ENCODE measurements around the gene NAXE.
"Not testable (repeated sequence)": the region's sequence is repeated elsewhere in the genome, so short reads cannot be mapped to it uniquely, and the experiment has no call there.

DNA sequence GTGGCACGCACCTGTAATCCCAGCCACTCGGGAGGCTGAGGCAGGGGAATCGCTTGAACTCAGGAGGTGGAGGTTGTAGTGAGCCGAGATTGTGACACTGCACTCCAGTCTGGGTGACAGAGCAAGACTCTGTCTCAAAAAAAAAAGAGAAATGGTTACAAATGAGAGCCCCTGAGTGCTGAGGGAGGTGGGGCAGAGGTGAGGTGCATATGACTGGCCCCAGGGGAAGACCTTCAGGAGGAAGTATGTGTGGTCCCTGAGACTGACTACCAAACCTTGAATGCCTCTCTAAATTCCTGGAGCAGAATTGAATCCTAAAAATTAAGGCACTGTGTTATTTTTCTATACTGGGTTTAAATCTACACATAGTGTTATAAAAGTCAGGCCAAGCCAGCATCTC is 15.8 kb downstream of the NAXE start:
- TF ChIP-seq, protein P1, sequence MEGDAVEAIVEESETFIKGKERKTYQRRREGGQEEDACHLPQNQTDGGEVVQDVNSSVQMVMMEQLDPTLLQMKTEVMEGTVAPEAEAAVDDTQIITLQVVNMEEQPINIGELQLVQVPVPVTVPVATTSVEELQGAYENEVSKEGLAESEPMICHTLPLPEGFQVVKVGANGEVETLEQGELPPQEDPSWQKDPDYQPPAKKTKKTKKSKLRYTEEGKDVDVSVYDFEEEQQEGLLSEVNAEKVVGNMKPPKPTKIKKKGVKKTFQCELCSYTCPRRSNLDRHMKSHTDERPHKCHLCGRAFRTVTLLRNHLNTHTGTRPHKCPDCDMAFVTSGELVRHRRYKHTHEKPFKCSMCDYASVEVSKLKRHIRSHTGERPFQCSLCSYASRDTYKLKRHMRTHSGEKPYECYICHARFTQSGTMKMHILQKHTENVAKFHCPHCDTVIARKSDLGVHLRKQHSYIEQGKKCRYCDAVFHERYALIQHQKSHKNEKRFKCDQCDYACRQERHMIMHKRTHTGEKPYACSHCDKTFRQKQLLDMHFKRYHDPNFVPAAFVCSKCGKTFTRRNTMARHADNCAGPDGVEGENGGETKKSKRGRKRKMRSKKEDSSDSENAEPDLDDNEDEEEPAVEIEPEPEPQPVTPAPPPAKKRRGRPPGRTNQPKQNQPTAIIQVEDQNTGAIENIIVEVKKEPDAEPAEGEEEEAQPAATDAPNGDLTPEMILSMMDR (IDR thresholded peaks at IDR 0.05): not testable (repeated sequence)
- TF ChIP-seq ZFX (IDR thresholded peaks at IDR 0.05; ENCODE audit: borderline replicate concordance): not testable (repeated sequence)

Measured in 22Rv1 (cell line).